ENCODE results near the gene MDH1B.

The MDH1B gene

GRCh38 chr2:206802654-206803514, 37.8 kb upstream of the MDH1B start:
- DNase-seq, result no peak
- H3K27me3 ChIP-seq (replicated peaks), result no peaks in the 10 kb centered on the region
- no peak for TF ChIP-seq CTCF (IDR thresholded peaks at IDR 0.05; ENCODE audit: low read depth, low read length, missing control alignments)
- no peak overlapping the region for H3K4me3 ChIP-seq (ENCODE audit: low read depth, low read length)
- H3K36me3 ChIP-seq (replicated peaks), result no peaks in the 10 kb centered on the region
- in situ Hi-C loops (cut with HindIII; ENCODE audit: low pct_ligation_motif_present, low sequenced_read_pairs), result no loop called here
- no peak overlapping the region for H3K27ac ChIP-seq

GRCh38 chr2:206801418-206802189, 36.5 kb upstream of the MDH1B start:
- no peak for TF ChIP-seq CTCF (IDR thresholded peaks at IDR 0.05; ENCODE audit: low read depth, low read length, missing control alignments)
- Histone ChIP-seq H3K4me3 (ENCODE audit: low read depth, low read length) (no peak overlapping the region), H3K36me3 (replicated peaks) (no peaks in the 10 kb centered on the region), H3K27ac (no peak overlapping the region), H3K27me3 (replicated peaks) (no peaks in the 10 kb centered on the region)
- in situ Hi-C loops (cut with HindIII; ENCODE audit: low pct_ligation_motif_present, low sequenced_read_pairs), result no loop called here
- no peak for DNase-seq

GRCh38 chr2:206800506-206801417, 35.6 kb upstream of the MDH1B start:
- no peaks in the 10 kb centered on the region for H3K36me3 ChIP-seq (replicated peaks)
- in situ Hi-C loops (cut with HindIII; ENCODE audit: low pct_ligation_motif_present, low sequenced_read_pairs), result no loop called here
- H3K4me3 ChIP-seq (ENCODE audit: low read depth, low read length), result no peak overlapping the region
- no peak overlapping the region for H3K27ac ChIP-seq
- peak; percentile 82 for TF ChIP-seq CTCF (IDR thresholded peaks at IDR 0.05; ENCODE audit: low read depth, low read length, missing control alignments)
- no peaks in the 10 kb centered on the region for H3K27me3 ChIP-seq (replicated peaks)
- DNase-seq, result peak; percentile 70

- no peak for TF ChIP-seq CTCF (IDR thresholded peaks at IDR 0.05; ENCODE audit: low read depth, low read length, missing control alignments)
- DNase-seq, result peak; percentile 15
- Histone ChIP-seq H3K4me3 (ENCODE audit: low read depth, low read length) (no peak overlapping the region), H3K36me3 (replicated peaks) (no peaks in the 10 kb centered on the region), H3K27me3 (replicated peaks) (no peaks in the 10 kb centered on the region), H3K27ac (no peak overlapping the region)
- in situ Hi-C loops (cut with HindIII; ENCODE audit: low pct_ligation_motif_present, low sequenced_read_pairs), result no loop called here
Measured at GRCh38 chr2:206799083-206799482, 34.0 kb upstream of the MDH1B start.

- no peak overlapping the region for H3K4me3 ChIP-seq (ENCODE audit: low read depth, low read length)
- no peak for TF ChIP-seq CTCF (IDR thresholded peaks at IDR 0.05; ENCODE audit: low read depth, low read length, missing control alignments)
- no peak overlapping the region for H3K27ac ChIP-seq
- in situ Hi-C loops (cut with HindIII; ENCODE audit: low pct_ligation_motif_present, low sequenced_read_pairs), result no loop called here
- DNase-seq, result no peak
- no peaks in the 10 kb centered on the region for H3K27me3 ChIP-seq (replicated peaks)
- no peaks in the 10 kb centered on the region for H3K36me3 ChIP-seq (replicated peaks)
Measured at GRCh38 chr2:206798000-206798399, 32.9 kb upstream of the MDH1B start.

Data from brain microvascular endothelial cell (primary cell).